HG03565 (cell line): Measurements from ENCODE around the gene PPP5C.
"Not testable (repeated sequence)": the region's sequence is repeated elsewhere in the genome, so short reads cannot be mapped to it uniquely, and the experiment has no call there.

Source experiments
- ATAC-seq: cut with Tn5 transposase; IDR thresholded peaks from one replicate; pipeline ENCODE4 v1.9.1; 2021; ENCODE audit warnings: mild to moderate bottlenecking, moderate library complexity; ENCODE audit not compliant: unreplicated experiment

The PPP5C gene

DNA sequence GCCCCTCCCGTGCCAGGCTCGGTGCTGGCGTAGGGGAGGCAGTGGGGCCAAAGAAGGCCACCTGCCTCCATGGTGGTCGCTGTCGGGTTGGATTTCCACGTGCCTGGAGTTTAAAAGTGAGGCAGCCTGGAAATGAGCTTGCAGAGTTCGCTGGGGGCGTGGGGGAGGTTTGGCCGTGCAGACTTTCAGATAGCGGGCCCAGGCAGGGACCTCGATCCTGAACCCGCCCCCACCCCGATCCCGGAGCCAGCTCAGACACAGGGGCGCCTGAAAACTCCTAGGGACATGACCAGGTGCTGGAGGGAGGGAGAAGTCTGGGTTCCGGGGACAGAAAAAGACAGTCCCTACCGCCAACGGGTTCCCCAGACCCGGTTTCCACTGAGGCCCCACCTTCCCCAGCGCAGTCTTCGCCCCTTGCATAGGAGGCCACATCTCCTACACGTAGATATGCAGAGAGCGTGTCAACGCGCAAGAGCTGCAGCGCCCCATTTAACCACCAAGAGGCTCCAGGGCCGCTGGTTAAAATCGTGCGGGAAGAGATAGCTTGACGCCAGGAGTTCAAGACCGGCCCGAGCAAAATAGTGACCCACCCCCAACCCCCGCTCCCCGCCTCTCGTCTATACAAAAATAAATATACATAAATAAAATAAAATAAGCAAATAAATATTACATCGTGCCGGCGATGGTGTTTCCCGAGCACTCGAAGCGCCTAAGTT lies 58.0 kb downstream of the PPP5C start:
- ATAC-seq: no peak

GRCh38 chr19:46406976-46407375 lies 60.1 kb downstream of the PPP5C start:
- no peak for ATAC-seq

- no peak for ATAC-seq
Observed at GRCh38 chr19:46407856-46408663, 61.2 kb downstream of the PPP5C start.

DNA sequence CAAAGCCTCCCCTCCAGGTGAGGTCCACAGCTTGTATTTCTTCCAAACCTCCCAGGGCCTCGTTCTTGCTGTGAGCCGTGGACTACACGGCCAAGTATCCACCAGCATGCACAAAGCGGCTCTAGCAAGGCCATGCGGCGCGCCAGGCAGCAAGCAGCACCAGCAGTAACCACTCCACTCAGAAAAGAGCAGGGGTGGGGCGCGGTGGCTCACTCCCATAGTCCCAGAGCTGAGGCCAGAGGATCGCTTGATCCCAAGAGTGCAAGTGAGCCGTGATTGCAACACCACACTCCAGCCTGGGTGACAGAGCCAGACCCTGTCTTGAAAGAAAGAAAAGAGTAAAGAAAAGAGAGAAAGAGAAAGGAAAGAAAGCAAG lies 61.8 kb downstream of the PPP5C start:
- ATAC-seq: no peak

DNA sequence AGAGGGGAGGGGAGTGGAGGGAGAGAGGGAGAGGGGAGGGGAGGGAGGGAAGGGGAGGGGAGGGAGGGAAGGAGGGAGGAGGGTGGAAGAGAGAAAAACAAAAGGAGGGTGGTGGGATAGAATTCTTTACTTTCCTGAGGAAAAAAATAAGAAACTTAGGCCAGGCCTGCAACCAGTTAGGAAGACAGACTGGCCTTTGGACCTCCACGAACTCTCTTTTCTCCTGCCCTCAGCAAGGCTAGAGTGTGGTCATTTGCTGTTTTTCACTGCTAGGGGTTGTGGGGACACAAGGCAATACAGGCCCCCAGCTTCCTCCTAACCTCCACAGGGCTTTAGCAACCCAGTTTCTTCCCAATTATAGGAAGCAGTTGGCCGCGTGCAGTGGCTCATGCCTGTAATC lies 62.3 kb downstream of the PPP5C start:
- no peak for ATAC-seq

DNA sequence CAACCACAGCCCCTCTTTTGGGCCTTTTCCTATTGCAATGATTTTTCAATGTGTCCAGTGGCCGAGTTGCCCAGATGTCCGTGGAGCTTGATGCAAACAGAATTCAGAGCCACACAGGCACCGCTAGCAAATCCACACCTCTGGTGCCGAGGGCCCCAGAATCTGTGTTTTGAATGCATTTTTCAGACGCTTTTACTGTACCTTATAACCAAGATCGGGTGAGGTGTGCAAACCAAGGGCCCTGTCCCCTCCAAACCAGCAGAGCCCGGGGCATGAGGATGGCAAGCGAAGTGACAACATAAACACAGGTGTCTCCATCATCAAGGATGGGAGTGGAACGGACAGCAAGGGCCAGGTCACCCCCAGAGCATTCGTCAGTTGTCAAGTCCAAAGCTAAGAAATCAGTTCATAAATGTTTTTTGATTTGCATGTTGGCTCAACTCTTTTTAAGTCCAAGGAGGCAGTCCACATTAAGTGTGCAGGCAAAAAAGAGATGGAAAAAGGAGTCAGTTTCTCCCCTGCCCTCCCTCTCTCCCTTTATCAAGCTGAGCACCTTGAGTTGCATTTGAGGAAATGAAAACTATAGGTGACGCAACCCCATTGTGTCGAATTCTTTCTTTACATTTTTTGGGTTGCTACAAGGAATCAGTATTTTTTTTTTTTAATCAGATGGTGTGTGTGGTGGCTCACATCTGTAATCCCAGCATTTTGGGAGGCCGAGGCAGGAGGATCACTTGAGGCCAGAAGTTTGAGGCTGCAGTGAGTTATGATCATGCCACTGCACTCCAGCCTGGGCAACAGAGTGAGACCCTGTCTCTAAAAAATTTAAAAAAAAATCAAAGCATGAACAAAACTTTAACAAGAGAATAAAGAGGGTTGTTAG lies 63.6 kb downstream of the PPP5C start:
- ATAC-seq: no peak

GRCh38 chr19:46411088-46411924 lies 64.4 kb downstream of the PPP5C start:
- ATAC-seq: no peak

DNA sequence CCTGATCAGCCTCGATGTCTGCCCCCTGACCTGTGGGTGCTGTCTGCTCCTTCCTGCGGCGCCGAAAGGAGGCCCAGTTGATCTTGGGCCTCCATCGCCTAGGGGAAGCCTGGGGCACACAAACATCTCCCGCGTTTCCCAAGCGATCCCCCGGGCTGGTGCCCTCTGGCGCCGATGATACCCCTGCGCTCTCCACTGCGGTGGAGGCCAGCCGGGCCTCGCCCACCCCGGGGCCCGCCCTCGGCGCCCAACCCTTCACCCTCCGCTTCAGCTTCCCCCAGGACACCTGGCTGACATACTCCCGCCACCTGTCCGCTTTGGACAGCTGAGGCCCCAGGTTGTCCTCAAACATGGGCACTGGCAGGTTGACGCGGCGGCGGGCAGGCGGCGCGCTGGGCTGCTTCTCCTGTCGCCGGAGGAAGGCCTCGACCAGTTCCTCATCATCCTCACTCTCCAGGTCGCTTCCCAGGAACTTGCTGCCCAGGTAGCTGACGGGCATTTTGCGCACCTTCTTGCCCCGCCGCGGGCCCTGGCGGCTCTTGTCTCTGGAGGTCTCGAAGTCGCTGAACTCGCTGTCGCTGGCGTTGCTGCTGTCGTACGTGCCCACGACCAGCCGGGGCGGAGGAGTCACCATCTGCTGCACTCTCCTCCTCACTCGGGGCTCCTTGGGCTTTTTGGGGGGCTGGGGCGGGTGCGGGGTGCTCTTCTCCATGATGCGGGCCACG lies 65.2 kb downstream of the PPP5C start:
- ATAC-seq: no peak

GRCh38 chr19:46412650-46413261 lies 65.9 kb downstream of the PPP5C start:
- ATAC-seq: no peak

- ATAC-seq: no peak
Observed at GRCh38 chr19:46413262-46414031, 66.6 kb downstream of the PPP5C start, which contains the start of gene CCDC8. Gene CCDC8, minus strand, starts transcription at chr19:46413564. Its CDS starts 754 bp downstream, at chr19:46412810.

GRCh38 chr19:46414899-46415298 lies 68.0 kb downstream of the PPP5C start:
- not testable (repeated sequence) for ATAC-seq

- not testable (repeated sequence) for ATAC-seq
Observed at GRCh38 chr19:46415804-46416709, 69.2 kb downstream of the PPP5C start.

- no peak for ATAC-seq
Observed at GRCh38 chr19:46420056-46420455, 73.2 kb downstream of the PPP5C start.

DNA sequence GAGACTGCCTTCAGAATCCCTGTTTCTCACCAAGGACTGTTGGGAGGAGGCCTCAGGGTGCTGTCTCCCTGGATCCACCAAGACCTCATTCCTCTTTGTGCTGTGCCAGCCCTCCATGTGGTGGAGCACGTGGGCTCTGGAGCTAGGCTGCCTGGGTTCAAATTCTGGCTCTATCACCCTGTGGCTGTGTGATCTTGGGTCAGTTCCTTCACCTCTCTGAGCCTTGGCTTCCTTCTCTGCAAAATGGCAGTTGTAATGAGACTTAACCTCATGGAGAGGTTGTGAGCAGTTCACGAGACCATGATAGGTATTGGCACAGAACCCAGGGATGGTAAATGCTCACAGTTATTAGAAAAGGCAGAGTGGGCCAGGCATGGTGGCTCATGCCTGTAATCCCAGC lies 75.5 kb downstream of the PPP5C start:
- no peak for ATAC-seq

GRCh38 chr19:46423188-46423587 lies 76.3 kb downstream of the PPP5C start:
- no peak for ATAC-seq

GRCh38 chr19:46426035-46426505 lies 79.2 kb downstream of the PPP5C start:
- no peak for ATAC-seq

DNA sequence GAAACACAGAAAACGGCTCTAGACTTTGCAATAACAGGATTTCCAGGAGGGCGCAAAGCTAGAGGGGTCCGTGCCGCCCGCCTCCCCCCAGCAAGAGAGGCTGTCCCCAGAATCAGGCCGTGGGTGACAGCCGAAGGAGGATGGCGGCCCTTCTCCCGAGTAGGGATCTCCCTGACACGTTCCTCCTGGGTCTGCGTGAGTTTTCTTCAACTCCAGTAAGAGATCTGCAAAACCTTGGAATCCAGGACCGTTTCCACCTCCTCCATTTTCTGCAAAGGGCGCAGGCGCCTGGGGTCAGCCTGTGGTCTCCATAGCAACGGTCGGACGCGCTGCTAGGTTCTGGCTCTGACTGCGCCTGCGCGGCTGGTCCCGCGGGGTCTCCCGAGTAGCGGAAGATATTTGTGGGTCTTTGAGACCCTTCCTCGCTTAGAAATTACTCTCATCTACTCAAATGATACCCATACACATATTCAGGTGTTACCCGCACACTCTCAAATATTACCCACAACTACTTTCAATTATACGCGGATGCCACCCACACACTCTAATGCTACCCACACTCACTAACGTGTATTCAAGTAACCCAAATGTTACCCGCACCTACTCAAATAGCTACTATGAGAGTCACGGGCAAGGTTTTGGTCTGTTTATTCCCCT lies 79.7 kb downstream of the PPP5C start:
- ATAC-seq: no peak
